Epithelial cell of esophagus (primary cell): ENCODE measurements around the gene PARK7.
"Not testable (repeated sequence)": the region's sequence is repeated elsewhere in the genome, so short reads cannot be mapped to it uniquely, and the experiment has no call there.

ENCODE experiments used
- DNase-seq: peaks from one replicate; pipeline ENCODE4 v3.0.0; 2010; ENCODE audit warnings: low read depth
- H3K4me3 ChIP-seq: 2 replicates; pipeline ENCODE4 v1.5.1; 2011; ENCODE audit warnings: mild to moderate bottlenecking, low read length, control low read depth
- CTCF ChIP-seq: IDR thresholded peaks from 2 replicates; pipeline ENCODE4 v1.5.1; 2011; ENCODE audit warnings: low read depth, mild to moderate bottlenecking, low read length, control low read depth, inconsistent platforms; ENCODE audit not compliant: insufficient read depth; ENCODE audit errors: missing control alignments

Gene PARK7

DNA sequence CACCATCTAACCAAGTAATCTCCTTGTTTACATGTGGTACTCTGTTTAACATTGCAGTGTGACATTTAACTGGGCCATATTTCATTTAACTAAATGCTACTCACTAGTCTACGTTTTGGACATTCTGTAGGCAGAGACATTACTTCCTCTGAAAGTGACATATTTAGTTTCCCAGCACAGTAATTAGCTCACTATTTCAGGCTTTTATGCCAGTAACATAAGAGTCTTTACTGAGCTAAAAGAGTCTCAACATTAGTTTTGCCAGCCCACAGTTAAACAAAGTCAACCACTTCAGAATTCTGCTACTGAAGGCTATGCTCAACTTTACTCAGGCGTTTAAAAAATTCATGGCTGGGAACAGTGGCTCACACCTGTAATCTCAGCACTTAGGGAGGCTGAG lies 18.3 kb upstream of the PARK7 start:
- no peak for TF ChIP-seq CTCF
- no peak for DNase-seq
- no peak overlapping the region for H3K4me3 ChIP-seq

DNA sequence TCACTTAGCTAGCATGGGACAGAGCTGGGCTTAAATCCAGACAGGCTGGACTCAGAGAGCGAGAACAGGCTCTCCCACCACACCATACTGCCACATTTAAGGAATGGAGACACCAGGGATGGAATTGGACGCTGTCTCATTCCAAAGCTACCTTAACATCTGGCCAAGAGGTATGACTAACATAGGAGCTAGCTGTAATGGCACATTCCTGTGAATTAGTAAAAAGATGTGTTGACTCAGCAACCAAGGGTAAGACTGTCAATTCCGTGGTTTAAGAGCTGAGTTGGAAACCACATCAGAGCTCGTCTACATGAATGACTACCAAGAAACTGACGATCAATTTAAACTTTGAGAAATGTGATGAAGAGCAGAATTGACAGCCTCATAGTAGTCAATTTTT lies 12.6 kb upstream of the PARK7 start:
- no peak for TF ChIP-seq CTCF
- DNase-seq, result peak; percentile 86
- H3K4me3 ChIP-seq, result no peak overlapping the region

- H3K4me3 ChIP-seq, DNase-seq: not testable (repeated sequence)
These were observed 8.7 kb upstream of the PARK7 start for GRCh38 chr1:7952791-7953190.

DNA sequence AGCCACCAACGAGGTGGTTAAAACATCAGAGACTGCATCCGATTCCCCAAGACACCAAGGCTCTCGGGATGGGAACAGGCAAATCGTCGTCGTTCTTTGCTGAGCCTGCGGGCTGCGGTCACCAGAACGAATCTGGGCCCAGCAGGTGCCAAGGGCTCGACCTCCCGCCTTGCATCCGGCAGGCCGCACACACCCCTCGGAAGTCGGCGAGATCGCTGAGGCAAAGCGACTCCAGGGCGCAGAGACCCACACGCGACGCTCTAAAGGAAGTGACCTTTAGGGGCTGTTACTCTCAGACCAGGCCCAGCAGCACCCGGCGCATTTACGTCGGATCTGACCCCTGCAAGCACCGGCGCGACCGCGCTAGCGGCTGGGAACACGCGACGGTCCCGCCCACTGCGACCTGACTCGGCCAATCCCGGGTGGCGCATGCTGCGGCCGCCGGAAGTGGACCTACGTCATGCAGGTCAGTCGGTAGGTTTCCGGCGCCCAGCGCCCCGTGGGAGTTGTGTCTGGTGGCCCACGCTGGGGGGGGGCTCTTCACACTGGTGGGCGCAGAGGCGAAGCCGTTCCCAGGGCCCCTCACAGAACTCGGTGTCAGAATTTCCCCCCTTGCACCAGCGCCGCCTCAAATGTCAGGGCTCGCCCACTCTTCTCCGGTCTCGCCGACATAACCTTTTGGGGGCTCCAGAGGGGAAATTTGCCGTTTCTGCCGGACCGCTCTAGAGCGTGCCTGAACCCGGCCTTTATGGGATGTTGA lies 7.5 kb upstream of the PARK7 start:
- no peak for TF ChIP-seq CTCF
- H3K4me3 ChIP-seq, result peak overlapping the region; percentile 67
- peak; percentile 82 for DNase-seq

DNA sequence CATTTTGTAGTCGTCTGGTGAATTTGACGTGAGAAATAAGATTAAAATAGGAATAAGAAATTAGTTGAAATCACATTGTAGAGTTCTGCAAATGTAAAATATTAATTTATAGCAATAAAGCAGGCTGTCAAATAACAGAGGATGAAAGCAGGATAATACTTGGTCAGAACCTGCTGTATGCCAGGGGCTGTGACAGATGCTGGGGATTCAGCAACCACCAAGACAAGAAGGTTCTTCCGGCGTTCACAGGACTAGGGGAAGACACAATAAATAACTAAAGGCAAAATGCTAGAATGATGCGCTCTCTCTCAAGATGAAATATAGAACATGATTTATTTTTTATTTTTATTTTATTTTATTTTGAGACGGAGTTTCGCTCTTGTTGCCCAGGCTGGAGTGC lies 6.8 kb upstream of the PARK7 start:
- TF ChIP-seq CTCF, result no peak
- peak overlapping the region; percentile 67 for H3K4me3 ChIP-seq
- no peak for DNase-seq

- no peak for TF ChIP-seq CTCF
- peak; percentile 36 for DNase-seq
- H3K4me3 ChIP-seq, result no peak overlapping the region
These were observed 5.1 kb upstream of the PARK7 start for GRCh38 chr1:7956218-7957032.

- TF ChIP-seq CTCF, result no peak
- DNase-seq, result no peak
- peak overlapping the region; percentile 65 for H3K4me3 ChIP-seq
These were observed 1.3 kb upstream of the PARK7 start for GRCh38 chr1:7960165-7960564.
